ENCODE measurements around the gene NHLH2.

Gene NHLH2

DNA sequence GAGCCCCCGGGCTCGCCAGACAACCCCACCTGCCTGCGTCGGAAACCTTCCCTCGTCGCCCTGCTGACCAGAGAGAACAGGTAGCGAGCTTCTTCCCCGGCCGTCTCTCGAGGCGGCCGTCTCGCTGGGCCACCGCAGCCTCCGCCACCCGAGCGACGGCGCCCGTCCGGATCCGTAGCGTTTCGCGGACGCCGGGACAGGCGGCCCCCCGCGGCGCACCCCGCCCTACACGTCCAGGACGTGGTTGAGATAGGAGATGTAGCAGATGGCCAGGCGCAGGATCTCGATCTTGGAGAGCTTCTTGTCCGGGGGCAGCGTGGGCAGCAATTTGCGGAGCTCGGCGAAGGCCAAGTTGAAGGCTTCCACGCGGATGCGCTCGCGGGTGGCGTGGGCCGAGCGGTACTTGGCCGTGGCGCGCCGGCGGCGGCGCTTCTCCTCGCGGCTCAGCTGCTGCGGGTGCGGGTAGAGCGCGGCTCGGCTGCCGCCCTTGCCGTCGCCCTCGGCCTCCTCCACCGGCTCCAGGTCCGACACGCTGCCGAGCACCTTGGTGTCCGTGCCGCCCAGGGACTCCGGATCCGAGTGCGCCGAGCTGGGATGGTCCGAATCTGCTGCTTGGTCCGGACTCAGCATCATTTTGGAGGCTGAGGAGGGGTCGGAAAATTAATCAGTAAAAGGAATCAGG lies 3.0 kb downstream of the NHLH2 start:
- DNase-seq = no peak

DNA sequence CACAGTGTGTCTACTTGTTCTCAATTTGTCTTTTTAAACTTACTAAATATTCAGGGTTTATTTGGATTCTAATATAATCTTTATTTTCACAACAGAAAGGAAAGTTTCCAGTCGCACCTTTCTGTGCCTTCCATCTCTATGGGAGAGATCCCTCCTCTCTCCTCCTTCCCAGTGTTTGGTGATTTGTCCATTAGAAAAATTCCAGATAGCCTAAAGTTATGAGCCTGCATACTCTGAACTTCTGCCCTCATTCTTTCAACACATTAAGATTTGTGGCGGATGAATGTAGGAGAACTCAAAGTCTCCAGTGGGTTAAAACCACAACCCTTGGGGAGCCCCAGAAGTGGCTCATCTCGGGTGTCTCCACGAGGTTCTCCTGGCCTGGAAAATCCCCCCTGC lies 3.6 kb downstream of the NHLH2 start:
- no peak for DNase-seq

DNA sequence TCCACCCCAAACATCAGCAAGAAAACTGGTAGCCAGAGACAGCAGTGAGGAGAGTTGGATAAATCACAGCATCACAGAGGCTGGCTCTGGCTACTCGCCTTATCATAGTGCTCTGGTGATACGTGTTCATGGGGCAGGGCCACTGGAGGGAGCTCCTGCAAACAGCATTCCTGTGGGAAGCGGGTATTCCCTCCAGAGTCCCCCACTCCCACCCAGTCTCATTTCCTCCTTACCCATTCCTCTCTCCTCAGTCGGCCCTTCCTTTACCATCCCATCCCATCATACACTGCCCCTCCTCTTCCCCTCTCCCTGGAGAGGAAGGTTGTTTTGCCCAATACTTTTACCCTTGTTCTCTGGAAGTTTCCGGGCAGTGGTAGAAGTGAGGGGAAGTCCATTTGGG lies 7.1 kb downstream of the NHLH2 start:
- DNase-seq = no peak

DNA sequence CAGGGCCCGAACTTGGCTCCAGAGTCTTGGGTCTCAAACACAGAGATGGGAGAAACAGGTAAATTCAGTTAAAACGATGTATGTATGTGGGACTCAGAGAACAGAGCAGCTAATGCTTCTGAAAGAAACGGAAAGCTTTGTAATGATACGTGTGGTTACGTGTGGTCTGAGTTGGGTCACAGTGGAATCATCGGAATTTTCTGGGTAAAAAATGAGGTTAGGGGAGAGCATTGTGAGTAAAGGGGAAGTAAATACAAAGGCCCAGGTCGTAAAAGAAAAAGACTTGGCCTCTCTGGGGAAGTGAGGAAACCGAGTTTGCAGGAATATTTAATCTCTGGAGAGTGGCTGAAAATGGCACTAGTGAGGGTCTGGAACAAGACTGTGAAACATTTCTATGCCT lies 8.3 kb downstream of the NHLH2 start:
- no peak for DNase-seq

DNA sequence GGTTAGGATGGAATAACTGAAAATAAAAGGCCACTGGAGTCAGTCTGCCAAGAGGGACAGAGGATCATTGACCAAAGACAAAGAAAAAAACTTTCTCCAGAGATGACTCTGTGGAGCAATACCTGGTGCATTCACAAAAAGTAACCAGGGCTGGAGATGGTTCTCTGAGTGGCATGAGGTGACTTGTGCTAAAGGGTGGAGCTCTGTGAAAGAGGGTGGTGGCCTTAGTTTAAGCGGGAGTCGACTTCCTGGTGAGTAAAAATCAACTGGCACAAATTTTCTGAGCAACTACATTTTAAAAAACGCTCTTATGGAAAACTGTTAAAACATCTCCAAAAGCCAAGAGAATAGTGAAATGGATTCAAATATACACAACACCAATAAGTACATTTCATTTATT lies 10.0 kb downstream of the NHLH2 start:
- DNase-seq = no peak

DNA sequence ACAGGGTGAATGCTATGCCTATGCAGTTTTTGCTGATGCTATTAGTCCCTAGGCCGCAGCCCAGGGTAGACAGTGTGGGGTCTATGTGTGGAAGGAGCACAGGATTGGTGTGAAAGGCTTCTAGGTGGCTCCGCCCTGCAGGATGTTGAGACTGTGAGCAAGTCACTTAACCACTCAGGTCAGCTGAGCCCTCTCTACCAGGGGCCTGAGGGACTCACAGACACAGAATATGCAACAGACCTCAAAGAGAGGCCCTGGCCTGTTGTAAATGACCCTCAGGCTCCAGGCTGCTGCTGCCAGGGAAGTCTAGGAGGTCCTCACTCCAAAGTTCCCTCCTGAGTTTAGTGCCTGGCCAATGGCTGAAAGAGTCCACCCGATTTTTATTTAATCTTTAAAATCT lies 11.0 kb downstream of the NHLH2 start:
- peak; percentile 44 for DNase-seq

DNA sequence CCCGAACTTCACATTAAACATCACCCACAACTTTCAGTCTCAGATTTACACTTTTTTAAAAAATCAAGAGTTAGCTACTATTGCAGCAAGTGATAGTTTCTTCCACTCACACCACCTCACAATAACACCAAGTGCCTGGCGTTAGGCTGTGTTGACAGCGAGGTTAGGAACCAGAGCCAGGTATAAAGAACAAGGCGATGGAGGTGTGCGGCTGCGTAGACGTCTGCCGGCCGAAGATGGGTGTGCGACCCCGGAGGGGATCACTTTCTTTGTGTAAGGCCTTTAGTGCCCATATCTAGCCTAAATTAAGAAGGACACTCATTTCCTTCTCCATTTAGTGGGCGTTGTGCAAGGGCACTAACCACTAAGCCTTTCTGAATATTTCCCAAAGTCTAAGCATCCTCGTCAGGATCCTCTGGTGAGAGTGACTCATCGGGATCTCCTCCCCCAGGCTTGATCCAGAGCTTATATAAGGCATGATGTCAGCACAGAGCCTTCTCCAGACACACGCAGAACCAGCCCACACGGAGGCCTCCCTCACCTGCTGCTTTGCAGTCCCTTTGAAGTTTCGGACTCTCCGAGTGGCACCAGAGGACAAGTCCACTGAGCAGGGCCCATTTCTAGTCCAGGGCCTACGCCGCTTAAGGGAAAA lies 11.8 kb downstream of the NHLH2 start:
- peak; percentile 79 for DNase-seq

DNA sequence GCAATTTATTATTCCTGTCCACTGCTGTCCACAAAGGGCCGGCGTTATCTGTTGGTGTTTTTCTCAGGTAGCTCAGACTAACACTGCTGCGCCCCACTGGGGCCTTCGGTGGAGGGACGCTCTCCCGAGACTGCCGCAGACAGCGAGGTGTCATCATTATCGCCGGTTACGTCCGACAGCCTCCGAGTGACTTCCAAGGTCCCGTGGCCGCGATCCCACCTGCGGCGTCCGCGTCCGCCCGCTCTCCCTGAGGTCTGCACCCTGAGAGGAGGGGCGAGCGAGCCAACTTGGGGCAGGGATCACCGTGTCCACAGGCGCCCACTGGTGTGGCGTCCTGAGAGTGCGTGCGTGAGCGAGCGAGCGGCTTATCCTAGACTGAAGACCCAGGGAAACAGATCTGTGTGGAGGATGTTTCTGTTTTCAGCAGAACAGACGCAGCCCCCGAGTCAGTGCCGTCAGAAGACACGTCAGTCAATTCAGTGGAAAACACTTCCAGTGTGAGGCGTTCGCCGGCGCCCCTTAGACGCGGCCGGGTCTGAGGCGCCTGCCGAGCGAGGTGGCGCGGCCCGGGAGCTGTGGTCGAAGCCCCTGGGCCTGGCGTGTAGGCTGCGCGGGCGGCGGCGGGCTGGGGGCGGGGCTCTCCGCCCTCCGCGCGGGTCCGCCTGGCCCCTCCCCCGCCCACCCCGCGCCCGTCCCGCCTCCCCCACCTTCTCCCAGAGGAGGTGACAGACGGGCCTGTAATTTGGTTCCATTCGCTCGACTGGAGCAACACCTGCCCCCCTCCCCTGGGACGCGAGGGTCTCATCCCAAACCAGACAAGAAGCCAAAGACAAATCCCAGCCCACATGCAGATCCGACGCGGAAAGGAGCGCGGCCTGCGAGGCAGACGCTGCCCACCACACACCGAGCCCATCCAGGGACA lies 12.6 kb downstream of the NHLH2 start:
- DNase-seq = peak; percentile 95

DNA sequence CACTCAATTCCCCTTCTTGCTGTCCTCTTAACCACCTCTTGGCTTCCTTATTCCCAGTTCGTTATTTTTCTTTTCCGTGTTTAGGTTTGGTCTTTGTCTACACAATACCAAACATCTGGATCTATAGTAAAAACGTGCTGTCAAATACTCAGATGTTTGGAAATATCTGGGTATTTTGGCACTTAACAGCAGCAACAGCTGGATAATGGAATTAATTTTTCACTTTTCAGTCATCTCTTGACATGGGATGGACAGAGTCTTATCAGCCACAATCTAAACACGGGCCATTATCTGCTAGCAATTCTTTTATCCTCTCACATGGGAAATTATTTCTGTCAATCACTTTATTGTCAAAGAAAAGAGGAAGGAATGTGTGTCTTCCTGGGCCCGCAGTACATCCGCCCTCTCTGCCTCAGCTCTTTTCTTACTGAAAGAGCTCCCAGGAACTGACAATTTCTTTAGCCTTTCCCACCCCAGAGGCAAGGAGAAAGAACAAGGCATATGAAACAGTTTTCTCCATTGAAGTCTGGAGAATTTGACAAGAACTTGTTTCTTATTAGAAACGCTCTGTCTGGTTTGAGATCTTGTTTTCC lies 13.4 kb downstream of the NHLH2 start:
- DNase-seq = no peak

DNA sequence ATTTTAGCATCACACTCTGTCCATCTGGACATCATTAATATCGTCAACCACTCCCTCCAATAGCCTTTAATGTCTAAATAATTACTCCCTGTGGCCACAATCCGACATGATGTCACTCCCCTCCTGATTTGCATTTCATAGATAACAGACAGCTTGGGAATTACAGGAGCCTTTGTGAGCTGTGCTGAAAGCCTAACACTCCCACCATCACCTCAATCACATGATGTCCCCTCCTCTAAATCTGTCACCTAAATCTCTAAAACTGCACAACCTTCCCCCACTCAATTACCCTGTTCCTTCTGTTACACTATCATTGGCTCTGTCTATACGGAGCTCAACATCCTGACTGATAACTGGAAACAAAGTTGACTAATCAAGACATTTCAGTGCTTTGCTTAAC lies 14.3 kb downstream of the NHLH2 start:
- peak; percentile 90 for DNase-seq

DNA sequence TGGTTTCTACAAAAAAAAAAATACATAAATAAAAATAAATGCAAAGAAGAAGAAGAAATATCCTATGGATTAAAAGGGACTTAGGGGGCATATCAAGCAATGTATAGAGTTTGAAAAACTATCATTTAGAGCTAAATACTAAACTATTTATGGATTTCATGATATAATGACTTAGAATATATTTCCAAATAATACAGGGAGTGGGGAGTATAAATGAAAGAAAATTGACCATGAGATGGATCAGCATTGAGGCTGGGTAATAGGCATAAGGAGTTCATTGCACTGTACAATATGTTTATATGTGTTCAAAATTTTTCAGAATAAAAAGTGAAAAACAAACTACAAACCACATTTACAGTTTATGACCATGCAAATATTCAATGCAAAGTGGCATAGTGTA lies 18.8 kb downstream of the NHLH2 start:
- no peak for DNase-seq

DNA sequence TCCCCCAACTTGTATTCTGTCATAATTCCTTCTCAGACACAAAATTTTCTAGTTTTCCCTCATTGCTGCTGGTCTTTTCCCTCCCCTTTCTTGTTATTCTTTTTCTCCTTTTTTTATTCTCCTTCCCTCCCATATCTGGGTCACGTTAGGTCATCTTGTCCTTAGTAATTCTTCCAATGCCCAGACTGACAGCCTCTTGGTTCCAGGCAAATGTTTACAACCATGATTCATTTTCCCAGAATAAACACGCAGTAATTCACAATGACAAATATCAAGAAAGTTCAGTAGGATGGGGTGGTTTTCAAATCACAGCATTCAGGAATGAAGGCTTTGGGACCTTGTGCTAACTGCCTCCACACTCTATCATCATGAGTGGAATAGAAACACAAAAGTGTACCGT lies 25.2 kb downstream of the NHLH2 start:
- DNase-seq = no peak

DNA sequence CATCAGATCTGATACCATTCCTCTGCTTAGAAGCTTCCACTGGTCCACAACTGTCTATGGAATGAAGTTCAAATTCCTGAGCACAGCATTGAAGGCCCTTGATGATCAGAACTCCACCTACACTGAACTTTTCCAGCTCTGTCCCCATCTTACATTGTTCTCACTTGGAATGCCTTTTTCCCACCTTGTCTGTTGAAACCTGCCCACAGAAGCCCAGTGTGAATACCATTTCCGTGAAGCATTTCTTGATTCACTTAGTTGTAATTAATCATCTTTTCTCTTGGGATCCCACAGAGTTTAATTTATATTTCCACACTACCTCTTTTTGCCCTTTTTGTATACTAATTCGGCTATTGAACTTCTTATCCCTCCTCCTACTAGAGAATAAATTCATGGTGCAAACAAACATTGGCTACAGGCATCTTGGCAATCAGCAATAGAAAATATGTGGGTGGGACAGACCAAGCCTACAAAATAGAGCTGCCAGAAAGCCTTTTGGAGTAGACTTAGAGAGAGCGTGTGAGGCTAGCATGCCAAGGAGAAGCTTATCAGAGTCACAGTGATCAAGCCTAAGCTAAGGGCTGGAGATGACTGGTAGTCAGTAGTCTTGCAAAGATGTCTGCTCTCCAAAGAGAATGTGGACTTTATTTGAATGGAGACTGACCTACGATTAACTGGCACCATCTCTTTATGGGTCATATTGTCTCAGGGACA lies 26.1 kb downstream of the NHLH2 start:
- DNase-seq = no peak

DNA sequence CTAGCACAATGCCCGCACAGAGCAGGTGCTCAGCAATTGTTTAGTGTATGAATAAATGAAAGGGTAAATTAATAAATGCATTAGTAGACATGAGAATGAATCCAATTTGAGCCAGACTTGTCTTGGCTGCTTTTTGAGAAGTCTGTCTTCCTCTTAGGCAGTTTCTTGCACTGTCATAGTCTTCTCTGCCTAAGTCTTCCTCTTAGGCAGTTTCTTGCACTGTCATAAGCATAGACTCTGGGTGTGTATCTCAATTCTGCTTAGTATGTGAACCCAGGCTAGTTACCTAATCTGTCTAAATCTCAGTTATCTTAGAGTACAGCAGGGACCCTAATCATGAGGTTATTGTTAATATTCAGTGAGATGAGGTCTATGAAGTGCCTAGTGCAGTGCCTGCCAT lies 27.2 kb downstream of the NHLH2 start:
- no peak for DNase-seq

DNA sequence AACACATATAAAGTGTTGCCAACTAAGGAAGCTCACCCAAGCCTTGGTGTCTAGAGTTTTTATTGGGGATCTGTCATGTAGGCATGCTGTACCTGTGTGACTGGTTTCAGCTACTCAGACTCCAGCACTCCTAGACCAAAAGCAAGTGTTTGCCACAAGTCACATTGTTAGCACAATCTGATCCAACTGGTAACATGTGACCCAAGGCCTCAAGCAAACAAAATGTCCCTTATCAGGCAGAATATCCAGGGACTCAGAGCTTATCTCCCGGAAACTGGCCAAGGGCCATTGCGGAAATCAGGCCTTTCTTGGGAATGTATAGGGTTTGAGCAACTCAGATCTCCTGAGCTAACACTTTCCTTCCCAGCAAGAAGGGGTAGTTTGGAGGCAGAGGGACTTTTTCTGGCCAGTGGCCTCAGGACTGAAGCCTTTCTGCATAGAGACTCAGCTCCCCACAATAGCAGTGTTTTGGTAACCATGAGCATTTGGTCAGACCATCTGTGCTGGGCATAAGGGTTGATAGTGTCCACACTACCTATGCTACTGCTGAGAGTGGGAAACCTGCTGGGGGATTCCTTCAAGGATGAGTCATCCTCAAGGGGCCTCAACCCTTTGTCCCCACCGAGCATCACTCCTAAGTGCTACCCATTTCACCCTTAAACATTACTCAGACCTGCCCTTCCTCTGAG lies 29.6 kb downstream of the NHLH2 start:
- DNase-seq = peak; percentile 47

DNA sequence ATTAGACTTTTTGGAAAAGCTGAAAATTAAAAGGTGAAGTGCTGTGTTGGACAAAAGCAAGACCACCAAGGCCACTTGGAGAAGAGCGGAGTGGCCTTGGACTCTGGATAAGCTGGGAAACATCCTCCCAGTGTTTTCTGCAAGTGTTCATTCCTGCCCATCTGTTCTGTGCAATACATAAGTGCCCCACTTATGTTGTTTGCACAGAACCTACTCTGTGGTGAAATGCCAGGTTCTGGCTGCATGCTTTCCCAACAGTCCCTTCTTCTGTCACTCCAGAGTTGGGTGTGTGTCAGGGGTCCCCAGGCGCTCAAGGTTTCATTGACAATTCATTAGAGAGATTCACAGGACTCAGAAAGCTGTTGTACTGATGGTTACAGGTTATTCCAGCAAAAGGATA lies 30.3 kb downstream of the NHLH2 start:
- peak; percentile 79 for DNase-seq

DNA sequence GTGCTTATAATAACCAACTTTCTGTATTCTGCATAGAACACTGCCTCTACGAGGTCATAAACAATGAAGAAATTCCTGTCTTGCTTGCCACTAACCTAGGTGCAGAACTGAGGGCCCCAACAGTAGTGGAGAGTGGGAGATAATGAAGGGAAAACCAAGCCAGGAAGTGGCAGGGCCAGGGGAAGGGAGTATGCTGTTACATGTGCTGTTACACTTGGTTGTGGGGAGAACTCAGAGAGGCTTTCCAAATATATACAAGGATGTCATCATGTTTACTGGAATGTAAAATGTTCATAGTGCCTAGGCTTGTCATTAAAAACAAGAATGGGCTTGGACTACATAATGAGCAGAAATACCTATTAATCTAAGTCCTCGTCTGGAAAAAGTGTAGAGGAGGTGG lies 31.1 kb downstream of the NHLH2 start:
- DNase-seq = no peak

DNA sequence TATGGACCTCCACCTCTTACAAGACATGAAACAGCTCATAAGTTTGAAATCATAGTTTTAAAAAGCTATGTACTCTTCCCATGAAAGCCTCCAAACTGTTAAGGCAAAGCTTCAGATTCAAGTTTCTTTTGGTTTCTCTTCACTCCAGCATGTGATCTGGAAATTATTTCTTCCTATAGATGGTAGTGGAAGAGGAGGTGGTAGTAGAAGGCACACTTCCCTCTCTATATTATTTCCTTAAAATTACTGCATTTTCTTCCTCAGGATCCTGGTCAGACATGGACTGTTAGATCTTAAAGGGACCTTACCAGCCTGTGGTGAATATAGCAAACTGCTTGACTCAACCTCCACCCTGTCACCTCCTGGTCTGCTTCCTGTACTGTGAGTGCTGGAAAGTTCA lies 31.9 kb downstream of the NHLH2 start:
- no peak for DNase-seq

DNA sequence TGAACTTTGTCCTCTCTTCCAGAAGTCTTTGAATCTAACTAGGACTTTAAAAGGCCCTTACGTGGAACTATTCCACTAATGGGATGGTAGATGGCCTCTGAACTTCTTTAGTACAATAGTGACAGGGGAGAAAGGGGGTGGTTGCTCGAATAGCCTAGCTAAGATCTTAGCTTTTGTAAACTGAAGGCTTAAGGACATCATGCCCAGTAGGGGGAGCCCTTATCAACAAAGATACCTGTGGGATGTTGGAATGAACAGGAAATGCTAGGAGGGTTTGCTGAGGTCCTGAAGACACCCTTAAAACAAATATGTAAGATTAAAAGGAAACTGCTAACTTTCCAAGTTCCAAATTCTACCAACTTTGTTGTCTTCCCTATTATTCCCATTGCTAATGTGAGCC lies 33.2 kb downstream of the NHLH2 start:
- DNase-seq = peak; percentile 77

DNA sequence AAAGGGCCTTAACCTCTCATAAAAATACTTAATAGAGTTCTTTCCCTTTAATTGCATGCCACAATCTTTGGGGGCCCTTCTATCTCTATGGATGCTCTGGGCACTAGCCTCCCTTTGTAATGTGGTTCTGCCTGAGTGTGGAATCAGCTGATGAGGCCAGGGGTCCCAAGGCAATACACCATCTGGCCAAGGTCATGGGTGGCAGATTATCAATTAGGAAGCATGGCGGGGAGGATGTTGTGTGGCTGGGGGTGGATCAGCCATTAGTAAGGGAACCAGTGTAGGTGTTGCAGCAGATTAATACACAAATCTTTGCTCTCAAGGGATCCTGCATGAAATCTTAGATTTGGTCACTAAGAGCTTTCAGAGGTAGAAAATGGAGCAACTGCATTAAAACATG lies 35.3 kb downstream of the NHLH2 start:
- no peak for DNase-seq

DNA sequence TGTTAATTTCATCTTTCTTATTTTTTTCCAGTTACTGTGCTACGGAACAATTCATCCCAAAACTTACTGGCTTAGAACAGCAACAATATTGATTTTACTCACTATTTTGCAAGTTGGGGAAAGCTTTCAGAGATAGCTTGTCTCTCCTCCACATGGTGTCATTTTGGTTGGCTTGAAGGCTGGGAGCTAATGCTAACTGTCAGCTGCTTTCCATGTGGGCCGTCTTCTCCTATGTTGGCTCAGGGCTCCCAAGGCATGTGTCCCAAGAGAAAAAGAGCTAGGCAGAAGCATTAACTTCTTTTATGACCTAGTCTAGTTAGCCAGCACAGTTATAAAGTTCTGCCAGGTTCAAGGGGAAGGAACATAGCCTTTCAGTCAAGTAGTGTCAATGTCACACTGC lies 38.5 kb downstream of the NHLH2 start:
- no peak for DNase-seq

DNA sequence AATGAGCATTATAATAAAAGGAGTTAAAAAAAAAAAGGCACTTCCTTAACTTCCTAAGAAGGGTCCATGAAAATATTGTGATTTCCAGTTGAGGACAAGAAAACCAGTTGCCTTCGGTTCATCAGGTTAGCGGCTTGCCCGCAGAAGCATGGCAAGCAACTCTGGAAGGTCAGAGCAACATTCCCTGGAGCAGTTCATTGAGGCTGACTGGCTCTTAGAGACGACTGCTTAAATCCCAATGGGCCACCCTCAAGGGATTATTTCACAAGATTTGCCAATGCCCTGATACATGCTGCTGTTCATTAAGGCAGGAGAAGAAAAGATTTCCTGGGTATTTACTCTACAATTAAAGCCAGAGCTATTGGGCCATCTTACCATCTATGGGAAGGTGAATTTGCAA lies 43.4 kb downstream of the NHLH2 start:
- DNase-seq = peak; percentile 30
